Measurements from ENCODE around the gene FXN. TPM values are rescaled to one million over a fixed set of nuclear protein-coding genes. Genes with fewer than 3 reads are reported as not detected.

Gene FXN
- polyA plus RNA-seq, 1 of the 3 experiments (the other 2 are of a cell fraction) = 15.7 TPM

- H3K27me3 ChIP-seq (ENCODE audit: insufficient read depth) = no peaks in the 10 kb centered on the region
- POLR2A ChIA-PET = no interaction called here
- no peaks in the 10 kb centered on the region for H4K20me1 ChIP-seq (ENCODE audit: insufficient read depth)
- 75% methylated on average over 4 of the region's 4 CpGs for WGBS (ENCODE audit: low lambda C conversion rate)
- H3K9me3 ChIP-seq = no peaks in the 10 kb centered on the region
- H3K79me2 ChIP-seq (ENCODE audit: insufficient read depth) = no peaks in the 10 kb centered on the region
- no peaks in the 10 kb centered on the region for H3K9me2 ChIP-seq
- no peaks in the 10 kb centered on the region for H3F3A ChIP-seq (replicated peaks; ENCODE audit: insufficient read depth)
- CTCF ChIA-PET = interaction anchor here (1.2 to 2.3 kb wide), 2 partner anchors 18 to 57 kb away, joined by 4 to 10 read pairs; no protein-coding TSS in a partner anchor
- H3K4me2 ChIP-seq = no peak overlapping the region
- no peak for DNase-seq
- H3K4me3 ChIP-seq (ENCODE audit: low read depth in 2 of 2, low read length in 1 of 2) = no peak overlapping the region
- H2AFZ ChIP-seq (ENCODE audit: low read depth) = no peak overlapping the region
- no peak overlapping the region for H3K9ac ChIP-seq
- no peak overlapping the region for H3K27ac ChIP-seq (ENCODE audit: low read depth in 2 of 2, low read length in 1 of 2)
- TF ChIP-seq REST (IDR thresholded peaks at IDR 0.05; ENCODE audit: low read depth, low read length) (no peak), GABPA (IDR thresholded peaks at IDR 0.05; ENCODE audit: low read depth) (no peak), USF2 (IDR thresholded peaks at IDR 0.05; ENCODE audit: borderline replicate concordance, low read depth, low read length) (no peak), TCF12 (IDR thresholded peaks at IDR 0.05) (no peak), NRF1 (IDR thresholded peaks at IDR 0.05; ENCODE audit: low read depth, low read length) (no peak), RXRA (IDR thresholded peaks at IDR 0.05; ENCODE audit: borderline replicate concordance, low read depth) (no peak), PBX3 (IDR thresholded peaks at IDR 0.05) (no peak), ZBTB33 (IDR thresholded peaks at IDR 0.05; ENCODE audit: borderline replicate concordance, low read depth) (no peak), YY1 (IDR thresholded peaks at IDR 0.05; ENCODE audit: low read depth) (no peak), IRF3 (IDR thresholded peaks at IDR 0.05; ENCODE audit: low read depth, low read length) (no peak), FOXM1 (IDR thresholded peaks at IDR 0.05; ENCODE audit: low read depth) (no peak), TEAD4 (IDR thresholded peaks at IDR 0.05; ENCODE audit: borderline replicate concordance, insufficient read depth) (no peak)
- H3K4me1 ChIP-seq (ENCODE audit: control insufficient read depth in 1 of 2, insufficient read depth in 2 of 2, low read depth in 1 of 2, low read length in 1 of 2) = no peaks in the 10 kb centered on the region
- H3K36me3 ChIP-seq (replicated peaks in 1 of 2; ENCODE audit: control insufficient read depth in 1 of 2, insufficient read depth in 2 of 2, low read length in 1 of 2) = no peaks in the 10 kb centered on the region
These were observed 37.6 kb downstream of the FXN start for GRCh38 chr9:69073103-69073502.
